OCI-LY7 (cell line): ENCODE data around the gene MACROD2.

Source experiments
- CTCF ChIP-seq: fragments of 200-600 bp; sonication (generic); conservative IDR thresholded peaks from 2 replicates; pipeline ENCODE4 v1.5.1; 2014; ENCODE audit warnings: mild to moderate bottlenecking, antibody characterized with exemption, low read length, moderate library complexity, mixed read lengths
- EZH2phosphoT487 ChIP-seq: fragments of 200-600 bp; sonication (generic); IDR thresholded peaks from 2 replicates; pipeline ENCODE4 v1.6.1; 2018; ENCODE audit warnings: low read depth, borderline replicate concordance, mild to moderate bottlenecking, mixed run types, antibody characterized with exemption, low read length, moderate library complexity, mixed read lengths

- TF ChIP-seq CTCF (no peak), EZH2phosphoT487 (no peak)
These were observed 1151.6 kb downstream of the MACROD2 start for GRCh38 chr20:15146948-15147347.
